NCI-H1048 (cell line): ENCODE results near the gene PAK2.
"Not testable (repeated sequence)": the region's sequence is repeated elsewhere in the genome, so short reads cannot be mapped to it uniquely, and the experiment has no call there.

ENCODE experiments used
- DNase-seq: peaks from one replicate; lab custom pipeline; 2025; lab: John Stamatoyannopoulos, UW

PAK2 gene

DNA sequence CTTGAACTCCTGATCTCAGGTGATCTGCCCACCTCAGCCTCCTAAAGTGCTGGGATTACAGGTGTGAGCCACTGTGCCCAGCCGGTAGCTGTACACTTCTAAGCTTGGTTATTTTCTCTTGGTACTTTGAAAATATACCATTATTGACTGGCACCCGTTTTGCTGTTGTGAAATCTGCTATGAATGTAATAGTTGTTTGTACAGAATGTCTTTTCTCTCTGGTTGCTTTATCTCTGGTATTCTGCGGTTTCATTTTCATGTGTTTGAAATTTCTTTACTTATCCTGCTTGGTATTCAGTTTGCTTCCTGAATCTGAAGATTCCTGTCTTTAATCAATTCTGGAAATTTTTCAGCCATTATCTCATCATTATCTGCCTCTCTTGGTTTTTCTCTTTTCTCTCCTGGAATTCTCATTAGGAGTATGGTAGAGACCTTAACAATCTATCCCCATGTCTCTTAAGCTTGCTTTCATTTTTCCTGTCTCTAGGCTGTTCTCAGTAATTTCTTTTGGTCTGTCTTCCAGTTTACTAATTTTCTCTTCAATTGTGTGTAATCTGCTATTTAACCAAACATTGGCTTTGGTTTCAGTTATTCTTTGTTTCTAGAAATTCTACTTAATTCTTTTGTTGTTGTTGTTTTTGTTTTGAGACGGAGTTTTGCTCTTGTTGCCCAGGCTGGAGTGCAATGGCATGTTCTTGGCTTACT lies 2.8 kb upstream of the PAK2 start:
- DNase-seq, result no peak

DNA sequence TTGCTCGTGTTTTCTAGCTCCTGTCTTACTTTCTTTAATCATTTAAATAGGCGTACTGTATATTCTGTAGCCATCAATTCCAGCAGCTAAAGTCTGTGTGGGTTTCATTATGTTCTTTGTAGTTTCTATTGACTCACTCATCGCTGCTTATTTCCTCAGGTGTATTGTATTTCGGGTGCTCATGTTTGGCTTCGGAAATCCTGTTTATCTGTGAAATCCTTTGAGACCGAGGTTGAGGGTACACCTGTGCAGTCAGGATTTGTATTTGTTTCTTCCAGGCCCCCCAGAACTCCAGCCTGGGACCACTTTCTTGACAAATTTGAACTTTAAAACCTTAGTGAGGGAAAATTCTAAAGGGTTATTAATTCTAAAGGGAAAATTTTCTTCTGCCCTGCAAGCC lies 2.0 kb upstream of the PAK2 start:
- DNase-seq, result no peak

DNA sequence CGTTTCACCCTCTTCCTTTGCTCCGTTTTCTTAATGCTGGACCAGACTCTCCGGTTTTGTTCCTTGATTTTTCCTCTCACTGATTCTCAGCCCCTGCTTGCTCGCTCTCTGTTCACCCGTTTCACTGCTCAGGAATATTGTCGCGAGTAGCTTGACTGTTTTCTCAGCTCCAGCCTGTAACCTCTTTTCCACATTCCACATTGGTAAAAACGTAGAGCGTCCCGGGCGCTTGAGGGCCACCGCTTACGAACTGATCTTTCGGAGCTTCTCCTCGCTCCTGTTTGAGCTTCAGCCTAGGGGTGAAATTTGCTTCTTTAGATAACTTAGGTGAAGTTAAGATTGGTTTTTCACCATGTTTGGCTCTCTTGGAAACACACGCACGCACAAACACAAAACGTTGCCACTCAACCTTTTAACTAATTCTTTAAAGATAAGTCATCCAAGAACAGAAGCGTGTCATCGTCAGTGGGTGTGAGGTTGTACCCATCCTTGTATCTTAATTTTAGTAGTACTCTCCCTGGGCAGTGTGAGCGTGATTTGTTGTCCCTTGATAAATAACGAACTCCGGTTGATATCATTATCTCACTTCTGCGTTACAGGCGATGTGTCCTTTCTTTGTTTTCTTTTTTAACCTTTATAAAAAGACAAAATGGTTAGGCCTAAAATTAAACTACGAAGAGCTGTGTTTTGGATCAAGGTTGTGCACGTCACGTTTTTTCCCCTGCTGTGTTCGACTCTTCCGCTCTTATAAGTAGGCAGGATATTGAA lies 1.0 kb downstream of the PAK2 start:
- no peak for DNase-seq

DNA sequence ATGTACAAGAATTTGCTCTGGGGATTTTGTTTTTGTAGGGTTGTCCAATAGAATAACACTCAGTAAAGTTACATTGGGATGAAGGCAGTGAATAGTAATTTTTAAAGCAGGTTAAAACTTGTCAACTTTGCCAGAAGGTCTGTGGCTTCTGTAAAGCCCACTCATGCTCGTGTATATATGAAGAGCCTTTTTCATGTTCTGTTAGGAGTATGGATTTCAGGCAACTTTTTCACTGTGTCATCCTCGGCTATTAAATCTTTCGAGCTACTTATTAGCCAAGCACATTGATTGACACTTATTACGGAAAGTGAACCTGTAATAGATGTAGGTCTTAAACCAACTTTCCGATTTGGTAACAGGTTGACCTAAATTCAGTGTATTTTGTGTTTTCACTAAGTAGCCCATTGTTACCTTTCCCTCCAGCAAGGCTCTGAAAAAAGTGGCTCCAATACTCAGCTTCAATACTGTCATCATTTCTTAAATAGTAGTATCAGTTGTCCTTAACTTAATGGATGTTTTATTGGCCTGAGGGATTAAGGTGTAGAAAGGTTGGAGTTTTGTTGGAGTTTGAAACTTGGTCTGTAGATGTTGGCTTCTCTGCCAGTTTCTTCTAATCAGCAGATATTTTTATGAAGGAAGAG lies 1.7 kb downstream of the PAK2 start:
- DNase-seq, result no peak

DNA sequence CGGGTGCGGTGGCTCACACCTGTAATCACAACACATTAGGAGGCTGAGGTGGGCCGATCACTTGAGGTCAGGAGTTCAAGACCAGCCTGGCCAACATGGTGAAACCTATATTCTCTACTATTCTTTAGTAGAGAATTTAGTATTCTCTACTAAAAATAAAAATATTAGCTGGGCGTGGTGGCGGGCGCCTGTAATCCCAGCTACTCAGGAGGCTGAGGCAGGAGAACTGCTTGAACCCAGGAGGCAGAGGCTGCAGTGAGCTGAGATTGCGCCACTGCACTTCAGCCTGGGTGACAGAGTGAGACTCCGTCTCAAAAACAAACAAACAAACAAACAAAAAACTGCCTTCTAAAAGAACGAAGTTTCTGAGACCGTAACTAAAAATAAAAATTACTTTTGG lies 3.9 kb downstream of the PAK2 start:
- DNase-seq, result not testable (repeated sequence)

DNA sequence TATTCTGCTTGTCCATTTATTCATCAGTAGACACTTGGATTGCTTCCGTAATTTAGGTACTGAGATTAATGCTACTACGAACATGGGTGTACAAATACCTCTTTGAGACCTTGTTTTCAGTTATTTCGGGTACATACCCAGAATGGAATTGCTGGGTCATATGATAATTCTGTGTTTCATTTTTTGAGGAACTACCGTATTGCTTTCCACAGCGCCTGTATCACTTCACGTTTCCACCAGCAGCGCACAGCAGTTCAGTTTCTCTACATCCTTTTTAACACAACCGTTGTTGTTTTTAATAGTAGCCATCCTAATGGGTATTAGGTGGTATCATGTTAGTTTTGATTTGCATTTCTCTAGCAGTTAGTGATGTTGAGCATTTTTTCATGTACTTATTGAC lies 9.5 kb downstream of the PAK2 start:
- no peak for DNase-seq

DNA sequence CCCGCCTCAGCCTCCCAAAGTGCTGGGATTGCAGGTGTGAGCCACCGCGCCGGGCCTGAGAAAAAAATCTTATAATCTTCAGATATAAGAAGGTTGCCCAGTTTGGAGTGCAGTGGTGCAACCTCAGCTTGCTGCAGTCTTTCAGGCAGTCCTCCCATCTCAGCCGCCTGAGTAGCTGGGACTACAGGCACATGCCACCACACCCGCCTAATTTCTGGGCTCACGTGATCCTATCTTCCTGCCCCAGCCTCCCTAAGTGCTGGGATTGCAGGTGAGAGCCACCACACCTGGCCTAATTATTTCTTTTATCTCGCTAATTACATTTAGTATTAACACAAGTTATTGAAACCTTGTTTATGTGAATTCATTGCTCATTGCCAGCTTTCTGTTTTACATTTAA lies 13.5 kb downstream of the PAK2 start:
- DNase-seq, result no peak

DNA sequence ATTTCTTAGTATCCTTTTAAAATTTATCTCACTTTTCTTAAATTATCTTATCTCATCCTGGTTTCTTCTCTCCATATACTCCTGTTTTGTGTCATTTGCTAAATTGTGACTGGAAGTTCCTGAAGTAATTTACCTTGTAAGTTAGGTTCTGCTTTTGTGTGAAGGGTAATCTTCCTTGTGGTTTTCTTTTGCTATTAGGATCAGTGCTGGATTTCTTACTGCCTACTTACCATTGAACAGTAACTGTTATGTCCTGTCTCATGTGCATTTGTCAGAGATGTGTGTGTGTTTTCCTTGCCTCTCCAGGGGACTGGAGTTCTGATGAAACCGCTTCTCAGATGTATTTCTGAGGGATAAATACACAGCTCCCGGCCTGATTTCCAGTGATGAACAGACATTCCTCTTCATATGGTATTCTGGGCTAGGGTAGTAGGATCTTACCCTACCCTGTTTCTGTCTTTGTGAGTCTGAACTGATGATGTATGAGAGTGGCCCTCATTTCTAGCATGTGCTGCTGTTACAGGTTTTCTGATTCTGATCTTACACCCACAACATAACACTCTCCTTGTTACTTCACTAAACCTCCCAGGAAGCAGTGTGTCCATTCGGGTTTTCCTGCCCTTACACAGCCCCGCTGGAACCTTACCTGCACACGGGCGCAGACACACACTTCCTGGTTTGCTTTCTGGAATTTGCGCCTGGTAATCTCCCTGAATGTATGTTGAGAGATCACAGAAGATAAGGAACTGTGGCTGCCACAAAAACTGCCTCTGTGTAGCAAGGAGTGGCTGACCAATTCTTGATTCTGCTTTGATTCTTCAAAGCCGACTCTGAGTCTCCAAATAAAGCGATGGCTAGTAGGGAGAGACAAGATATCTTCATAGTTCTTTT lies 14.7 kb downstream of the PAK2 start:
- DNase-seq, result no peak

DNA sequence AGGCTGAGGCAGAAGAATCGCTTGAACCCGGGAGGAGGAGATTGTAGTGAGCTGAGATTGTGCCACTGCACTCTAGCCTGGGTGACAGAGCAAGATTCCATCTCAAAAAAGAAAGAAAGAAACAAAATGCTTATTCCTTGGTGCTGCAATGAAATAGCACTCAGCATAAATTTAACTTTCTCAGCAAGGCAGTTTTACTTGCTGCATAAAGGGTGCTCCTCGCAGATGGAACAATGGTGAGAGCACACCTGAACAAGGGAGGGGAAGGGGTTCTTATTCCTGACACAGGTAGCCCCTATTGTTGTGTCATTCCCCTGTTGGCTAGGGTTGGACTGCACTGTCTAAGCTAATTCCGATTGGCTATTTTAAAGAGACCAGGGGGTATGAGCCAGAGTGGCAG lies 17.1 kb downstream of the PAK2 start:
- DNase-seq, result no peak

DNA sequence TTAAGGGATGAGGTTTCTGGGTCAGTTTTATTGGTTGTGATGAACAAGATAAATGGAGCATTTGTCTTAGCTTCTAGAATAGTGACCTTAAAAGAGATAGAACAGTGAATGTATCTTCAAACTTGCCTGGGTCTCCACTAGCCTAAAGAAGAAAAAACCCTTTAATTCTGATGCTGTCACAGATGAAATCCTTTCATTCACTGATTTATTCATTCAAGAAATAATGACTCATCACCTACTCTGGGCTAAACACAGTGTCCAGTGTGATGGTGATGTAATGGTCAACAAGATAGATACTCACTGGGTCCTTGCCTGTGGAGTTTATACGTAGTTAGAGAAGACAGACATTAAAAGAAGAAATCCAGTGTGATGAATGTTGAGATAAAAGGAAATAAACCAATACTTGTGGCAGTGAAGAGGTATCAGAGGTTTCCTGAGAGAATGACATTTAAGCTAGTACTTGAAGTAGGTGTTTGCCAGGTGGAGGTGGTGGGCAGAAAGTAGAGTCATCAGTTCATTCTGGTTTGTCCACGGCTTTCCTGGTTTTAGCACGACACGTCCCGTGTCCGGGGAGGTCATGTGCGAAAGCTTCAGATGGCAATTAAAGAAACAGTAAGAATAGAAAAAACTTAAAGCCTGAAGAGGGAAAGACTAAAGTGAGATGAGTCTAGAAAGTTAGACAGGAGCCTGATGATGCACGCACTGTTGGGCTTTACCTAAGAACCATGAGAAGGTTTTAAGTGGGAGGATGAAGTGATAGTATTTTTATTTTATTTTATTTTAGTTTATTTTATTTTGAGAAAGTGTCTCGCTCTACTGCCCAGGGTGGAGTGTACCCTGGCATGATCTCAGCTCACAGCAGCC lies 18.5 kb downstream of the PAK2 start:
- no peak for DNase-seq

DNA sequence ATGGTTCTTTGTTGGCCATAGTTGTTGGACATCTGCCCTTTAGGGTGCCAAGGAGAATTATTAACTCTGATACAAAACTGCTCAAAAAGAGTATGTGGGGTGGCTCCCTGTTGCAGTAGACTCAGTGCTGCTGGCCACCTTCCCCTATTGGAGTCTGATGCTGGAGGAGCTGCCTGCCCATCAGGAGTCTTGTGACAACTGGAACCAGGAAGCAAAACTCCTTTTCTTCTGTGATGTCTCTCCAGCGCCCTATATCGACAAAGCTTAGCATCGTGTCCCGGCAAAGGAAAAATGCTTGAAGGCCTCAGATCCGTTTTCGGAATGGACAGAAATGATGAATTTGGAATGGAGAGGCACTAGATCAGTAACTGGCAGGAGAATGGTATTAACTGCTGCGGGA lies 23.5 kb downstream of the PAK2 start:
- no peak for DNase-seq

DNA sequence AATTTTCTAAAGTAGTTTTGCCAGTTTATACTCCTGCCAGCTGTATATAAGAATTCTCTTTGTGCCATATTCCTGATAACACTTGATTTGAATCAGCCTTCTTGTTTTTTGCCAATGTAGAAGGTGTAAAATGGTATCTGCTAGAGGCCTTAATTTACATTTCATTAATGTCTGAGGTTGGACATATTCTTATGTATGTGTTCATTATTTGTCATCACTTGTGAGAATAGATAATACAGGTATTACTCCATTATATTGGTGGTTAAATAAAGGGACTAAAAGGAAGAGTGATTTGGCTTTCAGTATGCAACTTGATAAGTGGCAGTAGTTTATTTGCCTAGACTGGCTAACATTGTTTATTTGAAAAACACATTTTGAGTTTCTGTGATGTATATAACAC lies 25.8 kb downstream of the PAK2 start:
- DNase-seq, result no peak

DNA sequence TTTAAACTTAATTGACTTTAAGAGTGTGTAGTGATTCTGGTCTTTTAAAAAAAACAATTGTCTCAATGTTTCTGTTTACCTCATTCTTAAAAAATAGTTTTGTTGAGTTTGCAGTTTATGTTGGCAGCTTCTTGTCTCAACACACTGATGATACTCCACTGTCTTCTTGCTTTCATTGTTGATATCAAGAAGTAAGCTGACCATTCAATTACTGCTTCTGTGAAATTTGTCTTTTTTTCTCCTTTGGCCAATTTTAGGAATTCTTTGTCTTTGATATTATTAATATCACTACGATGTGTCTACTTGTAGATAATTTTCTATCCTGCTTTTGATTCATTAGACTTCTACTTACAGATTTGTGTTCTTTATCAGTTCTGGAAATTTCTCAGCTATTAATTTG lies 31.4 kb downstream of the PAK2 start:
- DNase-seq, result no peak

DNA sequence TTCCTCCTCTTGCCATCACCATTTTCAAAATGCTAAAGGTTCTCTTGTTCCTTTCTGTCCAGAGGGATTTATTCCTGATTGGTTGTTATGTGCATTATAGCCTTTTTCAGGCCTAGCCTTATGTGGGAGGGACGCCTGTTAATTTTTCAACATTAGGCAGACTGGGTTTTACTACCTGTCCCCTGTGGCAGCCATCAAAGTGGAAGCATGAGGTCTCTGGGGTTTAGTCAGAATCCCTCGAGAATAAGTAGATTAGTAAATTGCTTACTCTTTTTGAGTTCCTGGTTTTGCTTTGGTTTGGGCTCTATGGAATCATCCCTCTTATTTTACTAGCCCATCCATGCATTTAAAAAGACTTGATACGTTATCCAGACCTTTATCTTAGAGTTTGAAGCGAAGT lies 32.4 kb downstream of the PAK2 start:
- DNase-seq, result no peak

DNA sequence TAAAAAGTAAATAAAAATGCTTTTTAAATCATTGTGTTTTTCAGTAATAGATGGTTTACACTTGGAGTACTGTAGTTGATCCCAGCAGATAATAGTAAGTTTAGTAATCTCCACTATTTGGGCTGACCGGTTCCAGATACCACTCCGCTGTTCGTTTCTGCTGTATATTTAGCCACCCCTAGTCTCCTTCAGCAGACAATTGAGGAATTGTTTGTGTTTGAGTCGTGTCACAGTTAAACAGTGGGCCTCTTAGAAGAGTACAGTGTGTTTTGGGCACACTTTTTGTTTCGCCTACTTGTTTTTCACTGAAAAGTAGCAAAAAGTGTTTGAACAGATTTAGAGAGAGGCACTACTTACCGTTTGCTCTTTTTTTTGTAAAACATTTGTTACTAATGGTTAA lies 33.2 kb downstream of the PAK2 start:
- no peak for DNase-seq

DNA sequence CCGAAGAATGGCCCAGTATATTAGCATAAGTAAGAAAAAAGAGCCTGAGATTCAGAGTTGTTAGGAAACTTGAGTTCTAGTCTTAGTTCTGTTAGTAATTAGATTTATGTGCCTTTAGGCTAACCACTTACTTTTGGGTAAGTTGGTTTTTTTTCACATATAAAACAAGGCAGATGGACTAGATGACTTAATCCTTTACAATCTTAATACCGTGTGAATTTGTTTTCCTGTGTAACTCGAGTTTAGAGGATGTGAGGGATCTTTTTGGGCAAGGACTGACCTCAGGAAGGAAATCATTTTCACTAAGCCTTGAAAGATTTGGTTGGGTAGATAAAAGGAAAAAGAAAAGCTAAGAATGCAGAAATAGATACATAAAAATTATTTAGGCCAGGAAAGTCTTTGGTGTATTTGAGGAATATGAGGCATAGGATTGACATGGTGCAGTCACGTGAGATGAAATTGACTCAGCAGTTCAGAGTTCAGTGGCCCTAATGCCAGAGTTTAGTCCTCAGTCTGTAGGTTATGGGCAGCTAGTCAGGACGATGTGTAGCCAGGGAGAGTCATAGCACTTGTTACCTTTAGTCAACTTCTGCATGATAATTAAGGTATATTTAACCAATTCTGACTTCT lies 34.6 kb downstream of the PAK2 start:
- no peak for DNase-seq

DNA sequence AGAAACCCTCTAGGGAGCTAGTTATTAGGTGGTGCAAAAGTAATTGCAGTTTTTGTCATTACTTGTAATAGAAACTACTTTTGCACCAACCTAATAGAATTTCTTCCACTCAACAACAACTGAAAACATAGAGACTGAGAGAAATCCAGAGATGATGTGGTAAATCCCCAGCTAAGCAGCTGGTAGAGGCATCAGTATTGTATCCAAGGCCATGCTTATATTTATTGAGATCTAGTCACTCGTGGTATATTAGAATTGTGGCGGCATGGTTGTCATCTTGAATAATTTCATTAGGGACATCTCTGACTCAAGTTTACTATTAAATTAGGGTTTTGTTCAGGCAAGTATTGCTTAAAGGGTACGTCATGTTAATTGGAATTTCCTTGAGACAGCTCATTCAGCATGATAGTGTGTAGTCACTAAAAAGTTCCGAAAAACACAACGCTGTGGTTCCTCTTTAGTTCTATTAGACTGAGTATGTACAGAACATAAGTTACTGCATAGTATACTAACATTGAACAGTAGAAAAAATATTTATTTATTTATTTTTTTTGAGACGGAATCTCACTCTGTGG lies 35.3 kb downstream of the PAK2 start:
- DNase-seq, result no peak

DNA sequence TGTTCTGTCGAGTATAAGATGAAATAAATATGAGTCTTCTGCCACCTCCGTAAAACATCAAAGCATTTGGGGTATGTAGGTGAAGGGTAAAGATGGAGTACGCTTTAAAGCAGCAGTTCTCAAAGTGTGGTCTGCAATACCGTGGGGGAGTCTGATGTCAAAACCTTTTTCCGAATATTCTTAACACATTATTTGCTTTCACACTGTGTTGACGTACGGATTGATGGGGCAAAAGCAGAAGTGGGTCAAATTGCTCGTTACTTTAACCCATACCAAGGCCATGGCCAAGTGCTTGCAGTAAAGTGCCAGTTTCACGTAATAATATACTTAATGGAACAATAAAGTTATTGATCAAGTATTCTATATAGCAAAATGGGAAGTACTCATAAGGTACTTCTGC lies 36.3 kb downstream of the PAK2 start:
- DNase-seq, result no peak

DNA sequence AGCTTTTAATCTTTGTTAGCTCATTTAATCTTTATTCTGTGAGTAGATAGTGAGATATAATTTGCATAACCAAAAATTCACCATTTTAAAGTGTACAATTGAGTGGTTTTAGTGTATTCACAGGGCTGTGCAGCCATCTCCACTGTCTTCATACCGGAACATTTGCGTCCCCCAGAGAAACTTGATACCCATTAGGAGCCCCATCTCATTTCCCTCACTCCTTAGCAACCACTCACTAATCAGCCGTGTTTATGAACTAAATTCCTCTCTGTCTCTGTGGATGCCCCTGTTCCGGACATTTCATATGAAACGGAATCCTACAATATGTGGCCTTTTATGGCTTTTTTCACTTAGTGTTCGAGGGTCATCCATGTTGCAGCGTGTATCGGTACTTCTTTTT lies 38.2 kb downstream of the PAK2 start:
- no peak for DNase-seq

DNA sequence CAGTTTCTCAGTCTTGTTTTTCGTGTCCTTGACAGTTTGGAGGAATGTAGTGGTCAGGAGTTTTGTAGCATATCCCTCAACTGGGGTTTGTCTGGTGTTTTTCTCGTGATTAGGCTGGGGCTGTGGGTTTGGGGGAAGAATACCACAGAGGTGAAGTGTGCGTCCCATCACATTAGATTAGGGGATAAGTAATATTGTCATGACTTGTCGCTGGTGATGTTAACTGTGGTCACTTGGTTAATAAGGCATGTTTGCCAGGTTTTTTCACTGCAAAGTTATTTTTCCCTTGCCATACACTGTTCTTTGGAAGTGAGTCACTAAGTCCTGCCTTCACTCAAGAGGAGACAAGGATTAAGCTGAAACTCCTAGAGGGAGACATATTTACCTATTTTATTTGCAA lies 39.1 kb downstream of the PAK2 start:
- no peak for DNase-seq

DNA sequence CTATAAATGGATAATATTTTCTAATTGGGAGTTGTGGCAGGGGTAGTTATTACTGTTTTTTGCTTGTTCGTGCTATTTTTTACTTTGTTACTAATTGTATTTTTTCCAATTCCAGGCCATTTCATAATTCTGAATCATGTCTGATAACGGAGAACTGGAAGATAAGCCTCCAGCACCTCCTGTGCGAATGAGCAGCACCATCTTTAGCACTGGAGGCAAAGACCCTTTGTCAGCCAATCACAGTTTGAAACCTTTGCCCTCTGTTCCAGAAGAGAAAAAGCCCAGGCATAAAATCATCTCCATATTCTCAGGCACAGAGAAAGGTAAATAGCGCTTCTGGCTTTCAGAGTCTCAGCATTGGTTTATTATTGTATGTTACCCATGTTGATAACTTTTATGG lies 42.9 kb downstream of the PAK2 start:
- no peak for DNase-seq
